ENCODE results near the gene PHTF2. TPM values are rescaled to one million over a fixed set of nuclear protein-coding genes. Genes with fewer than 3 reads are reported as not detected.

PHTF2 gene
- total RNA-seq, 1 experiment from 2014 or later = 26.7 TPM

DNA sequence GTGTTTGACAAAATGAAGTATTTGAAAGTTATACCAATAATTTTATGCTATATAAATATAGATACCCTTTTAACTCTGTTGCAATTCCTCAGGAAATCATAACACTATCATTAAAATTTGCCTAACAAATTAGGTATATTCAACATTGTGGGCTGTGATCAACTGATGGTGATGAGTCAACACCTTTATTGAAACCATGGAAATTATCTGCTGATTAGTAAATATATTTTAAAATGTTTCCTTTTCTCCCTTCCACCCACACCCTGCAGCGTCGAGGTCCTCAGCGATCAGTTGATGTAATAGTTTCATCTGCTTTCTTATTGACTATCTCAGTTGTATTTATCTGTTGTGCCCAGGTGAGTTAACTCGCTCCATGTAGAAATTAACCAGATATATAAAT, 143.9 kb downstream of the PHTF2 start:
- Histone ChIP-seq H3K4me2 (ENCODE audit: low read length) (no peak overlapping the region), H4K20me1 (ENCODE audit: insufficient read depth) (no peaks in the 10 kb centered on the region), H3K9ac (ENCODE audit: low read length) (no peak overlapping the region), H3K9me3 (ENCODE audit: control insufficient read depth in 1 of 2, insufficient read depth in 1 of 2, low read depth in 1 of 2, low read length in 2 of 2) (no peaks in the 10 kb centered on the region), H2AFZ (ENCODE audit: low read depth, low read length, poor library complexity, severe bottlenecking) (no peak overlapping the region), H3K9me2 (ENCODE audit: insufficient read depth) (no peaks in the 10 kb centered on the region), H3K27ac (ENCODE audit: low read depth, low read length) (no peak overlapping the region), H3K79me2 (ENCODE audit: insufficient read depth, low read length) (no peaks in the 10 kb centered on the region), H3K27me3 (ENCODE audit: insufficient read depth, low read length) (no peaks in the 10 kb centered on the region), H3K4me3 (replicated peaks in 1 of 2; ENCODE audit: low read depth in 1 of 2, low read length in 2 of 2) (no peak overlapping the region), H3K36me3 (ENCODE audit: control insufficient read depth in 1 of 2, insufficient read depth in 2 of 2, low read length in 2 of 2) (no peaks in the 10 kb centered on the region), H3K4me1 (ENCODE audit: control insufficient read depth in 1 of 2, insufficient read depth in 2 of 2, low read length in 2 of 2) (no peaks in the 10 kb centered on the region)
- ChIA-PET CTCF (no interaction called here), POLR2A (no interaction called here), RAD21 (ENCODE audit: low non-redundant PET in 1 of 2, low total read pairs in 2 of 2, uncharacterized antibody in 2 of 2, unreplicated experiment in 2 of 2) (no interaction called here)
- no peak for ATAC-seq
- BruUV-seq (replicated peaks) = no TSS peak
- TF ChIP-seq, protein P1, sequence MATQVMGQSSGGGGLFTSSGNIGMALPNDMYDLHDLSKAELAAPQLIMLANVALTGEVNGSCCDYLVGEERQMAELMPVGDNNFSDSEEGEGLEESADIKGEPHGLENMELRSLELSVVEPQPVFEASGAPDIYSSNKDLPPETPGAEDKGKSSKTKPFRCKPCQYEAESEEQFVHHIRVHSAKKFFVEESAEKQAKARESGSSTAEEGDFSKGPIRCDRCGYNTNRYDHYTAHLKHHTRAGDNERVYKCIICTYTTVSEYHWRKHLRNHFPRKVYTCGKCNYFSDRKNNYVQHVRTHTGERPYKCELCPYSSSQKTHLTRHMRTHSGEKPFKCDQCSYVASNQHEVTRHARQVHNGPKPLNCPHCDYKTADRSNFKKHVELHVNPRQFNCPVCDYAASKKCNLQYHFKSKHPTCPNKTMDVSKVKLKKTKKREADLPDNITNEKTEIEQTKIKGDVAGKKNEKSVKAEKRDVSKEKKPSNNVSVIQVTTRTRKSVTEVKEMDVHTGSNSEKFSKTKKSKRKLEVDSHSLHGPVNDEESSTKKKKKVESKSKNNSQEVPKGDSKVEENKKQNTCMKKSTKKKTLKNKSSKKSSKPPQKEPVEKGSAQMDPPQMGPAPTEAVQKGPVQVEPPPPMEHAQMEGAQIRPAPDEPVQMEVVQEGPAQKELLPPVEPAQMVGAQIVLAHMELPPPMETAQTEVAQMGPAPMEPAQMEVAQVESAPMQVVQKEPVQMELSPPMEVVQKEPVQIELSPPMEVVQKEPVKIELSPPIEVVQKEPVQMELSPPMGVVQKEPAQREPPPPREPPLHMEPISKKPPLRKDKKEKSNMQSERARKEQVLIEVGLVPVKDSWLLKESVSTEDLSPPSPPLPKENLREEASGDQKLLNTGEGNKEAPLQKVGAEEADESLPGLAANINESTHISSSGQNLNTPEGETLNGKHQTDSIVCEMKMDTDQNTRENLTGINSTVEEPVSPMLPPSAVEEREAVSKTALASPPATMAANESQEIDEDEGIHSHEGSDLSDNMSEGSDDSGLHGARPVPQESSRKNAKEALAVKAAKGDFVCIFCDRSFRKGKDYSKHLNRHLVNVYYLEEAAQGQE (IDR thresholded peaks at IDR 0.05; ENCODE audit: low read depth) = no peak
- TF ChIP-seq SIN3A (IDR thresholded peaks at IDR 0.05; ENCODE audit: low read depth) (no peak), RAD21 (IDR thresholded peaks at IDR 0.05; ENCODE audit: low read depth) (no peak), ELF1 (IDR thresholded peaks at IDR 0.05; ENCODE audit: borderline replicate concordance, low read depth) (no peak), EGR1 (IDR thresholded peaks at IDR 0.05; ENCODE audit: low read depth) (no peak), ATF3 (IDR thresholded peaks at IDR 0.05) (no peak), TCF7L2 (IDR thresholded peaks at IDR 0.05; ENCODE audit: borderline replicate concordance, extremely low read depth, insufficient read depth, insufficient read length) (no peak), SRF (IDR thresholded peaks at IDR 0.05; ENCODE audit: low read depth) (no peak), POLR2AphosphoS5 (IDR thresholded peaks at IDR 0.05; ENCODE audit: low read depth, low read length) (no peak), ZNF274 (IDR thresholded peaks at IDR 0.05; ENCODE audit: low read depth, low read length) (no peak), EZH2phosphoT487 (IDR thresholded peaks at IDR 0.05; ENCODE audit: borderline replicate concordance) (no peak), YY1 (IDR thresholded peaks at IDR 0.05; ENCODE audit: extremely low read depth, insufficient replicate concordance, low read depth, low read length) (no peak)
- TF ChIP-seq, protein P2, sequence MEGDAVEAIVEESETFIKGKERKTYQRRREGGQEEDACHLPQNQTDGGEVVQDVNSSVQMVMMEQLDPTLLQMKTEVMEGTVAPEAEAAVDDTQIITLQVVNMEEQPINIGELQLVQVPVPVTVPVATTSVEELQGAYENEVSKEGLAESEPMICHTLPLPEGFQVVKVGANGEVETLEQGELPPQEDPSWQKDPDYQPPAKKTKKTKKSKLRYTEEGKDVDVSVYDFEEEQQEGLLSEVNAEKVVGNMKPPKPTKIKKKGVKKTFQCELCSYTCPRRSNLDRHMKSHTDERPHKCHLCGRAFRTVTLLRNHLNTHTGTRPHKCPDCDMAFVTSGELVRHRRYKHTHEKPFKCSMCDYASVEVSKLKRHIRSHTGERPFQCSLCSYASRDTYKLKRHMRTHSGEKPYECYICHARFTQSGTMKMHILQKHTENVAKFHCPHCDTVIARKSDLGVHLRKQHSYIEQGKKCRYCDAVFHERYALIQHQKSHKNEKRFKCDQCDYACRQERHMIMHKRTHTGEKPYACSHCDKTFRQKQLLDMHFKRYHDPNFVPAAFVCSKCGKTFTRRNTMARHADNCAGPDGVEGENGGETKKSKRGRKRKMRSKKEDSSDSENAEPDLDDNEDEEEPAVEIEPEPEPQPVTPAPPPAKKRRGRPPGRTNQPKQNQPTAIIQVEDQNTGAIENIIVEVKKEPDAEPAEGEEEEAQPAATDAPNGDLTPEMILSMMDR (IDR thresholded peaks at IDR 0.05 in 2 of 3, conservative IDR thresholded peaks at IDR 0.05 in 1 of 3; ENCODE audit: borderline replicate concordance in 1 of 3, insufficient read depth in 1 of 3, low read depth in 2 of 3, low read length in 2 of 3) = no peak
- DNase-seq (ENCODE audit: low read depth, low spot score) = no peak
- intact Hi-C loops (cut with micrococcal nuclease) = no loop called here

All from HCT116 (cell line).